GM12878 (cell line): Measurements from ENCODE around the gene TRIM61. TPM values are rescaled to one million over a fixed set of nuclear protein-coding genes. Genes with fewer than 3 reads are reported as not detected.

Experiments
- BCLAF1 ChIP-seq: fragments of 450-650 bp; IDR thresholded peaks from 2 replicates; pipeline ENCODE4 v1.6.1; 2017; ENCODE audit warnings: antibody characterized with exemption, mild to moderate bottlenecking, moderate library complexity
- CREB1 ChIP-seq: IDR thresholded peaks from 2 replicates; pipeline ENCODE4 v1.6.1; 2012; ENCODE audit warnings: low read depth, mild to moderate bottlenecking, inconsistent platforms
- EED ChIP-seq: sonication (generic); IDR thresholded peaks from 2 replicates; pipeline ENCODE4 v1.6.1; 2016; ENCODE audit warnings: antibody characterized with exemption, low read depth
- IRF3 ChIP-seq: fragments of 450-650 bp; IDR thresholded peaks from 2 replicates; pipeline ENCODE4 v1.6.1; 2014; ENCODE audit warnings: mild to moderate bottlenecking
- JUNB ChIP-seq: IDR thresholded peaks from 2 replicates; pipeline ENCODE4 v1.6.1; 2016; ENCODE audit warnings: antibody characterized with exemption, mild to moderate bottlenecking
- KLF5 ChIP-seq: fragments of 450-650 bp; IDR thresholded peaks from 2 replicates; pipeline ENCODE4 v1.6.1; 2014; ENCODE audit warnings: mild to moderate bottlenecking; ENCODE audit not compliant: partially characterized antibody
- MEF2A ChIP-seq: IDR thresholded peaks from 2 replicates; pipeline ENCODE4 v1.6.1; 2011; ENCODE audit warnings: low read depth, mild to moderate bottlenecking, low read length, moderate library complexity; ENCODE audit not compliant: insufficient read depth
- NKRF ChIP-seq: fragments of 450-650 bp; conservative IDR thresholded peaks from 2 replicates; pipeline ENCODE4 v1.6.1; 2017; ENCODE audit warnings: mild to moderate bottlenecking, moderate library complexity
- PML ChIP-seq: IDR thresholded peaks from 2 replicates; pipeline ENCODE4 v1.6.1; 2012; ENCODE audit warnings: low read length, inconsistent platforms
- POLR2A ChIP-seq: IDR thresholded peaks from 2 replicates; pipeline ENCODE4 v1.6.1; 2011; ENCODE audit warnings: low read depth, mild to moderate bottlenecking, low read length
- POLR2AphosphoS2 ChIP-seq: IDR thresholded peaks from 2 replicates; pipeline ENCODE4 v1.6.1; 2011; ENCODE audit warnings: low read depth, mild to moderate bottlenecking, low read length, improper control_type of control experiment, moderate library complexity
- RAD21 ChIP-seq: IDR thresholded peaks from 2 replicates; pipeline ENCODE4 v1.6.1; 2011; ENCODE audit warnings: mild to moderate bottlenecking, low read depth, low read length, moderate library complexity; ENCODE audit not compliant: insufficient read depth
- RELB ChIP-seq: fragments of 450-650 bp; IDR thresholded peaks from 2 replicates; pipeline ENCODE4 v1.6.1; 2017; ENCODE audit warnings: low read depth, mild to moderate bottlenecking, moderate library complexity
- SPI1 ChIP-seq: IDR thresholded peaks from 2 replicates; pipeline ENCODE4 v1.6.1; 2011; ENCODE audit warnings: low read depth, mild to moderate bottlenecking, low read length, moderate library complexity, borderline replicate concordance; ENCODE audit not compliant: insufficient read depth
- STAT1 ChIP-seq: fragments of 450-650 bp; conservative IDR thresholded peaks from 2 replicates; pipeline ENCODE4 v1.6.1; 2014; ENCODE audit warnings: antibody characterized with exemption, mild to moderate bottlenecking
- SUZ12 ChIP-seq: fragments of 200-600 bp; sonication (generic); IDR thresholded peaks from one replicate; pipeline ENCODE4 v1.6.1; 2018; ENCODE audit warnings: antibody characterized with exemption, mild to moderate bottlenecking; ENCODE audit not compliant: unreplicated experiment
- TAF1 ChIP-seq: IDR thresholded peaks from 2 replicates; pipeline ENCODE4 v1.6.1; 2011; ENCODE audit warnings: mild to moderate bottlenecking, low read depth, low read length, borderline replicate concordance
- TCF3 ChIP-seq: IDR thresholded peaks from 2 replicates; pipeline ENCODE4 v1.6.1; 2012; ENCODE audit warnings: low read depth, mild to moderate bottlenecking, low read length, borderline replicate concordance; ENCODE audit not compliant: insufficient read depth
- USF2 ChIP-seq: IDR thresholded peaks from 2 replicates; pipeline ENCODE4 v1.6.1; 2011; ENCODE audit warnings: low read depth, low read length, improper control_type of control experiment, borderline replicate concordance
- ZNF24 ChIP-seq: fragments of 450-650 bp; IDR thresholded peaks from 2 replicates; pipeline ENCODE4 v1.6.1; 2017; ENCODE audit warnings: antibody characterized with exemption, mild to moderate bottlenecking
- polyA plus RNA-seq, 11 experiments: library from polyadenylated mRNA; depleted of rRNA in 4 of 11; unstranded in 6 of 11; stranded (reverse) in 5 of 11; fragments of >200 nt; fragmentation: Nextera tagmentation in 4 of 11; fragmentation: Illumina TruSeq in 1 of 11; extraction: Ambion mirVana in 4 of 11; extraction: Trizol in 1 of 11; gene quantifications; 1 replicate in 1 of 11; 2 replicates in 10 of 11; pipeline versions ENCODE4 v1.2.1 to v1.2.3, GENCODE V29; 2011 to 2016; ENCODE audit warnings: inconsistent platforms in 2 of 11, missing spikeins in 2 of 11, low read depth in 1 of 11
- total RNA-seq, 4 experiments: library from RNA; depleted of rRNA in 3 of 4; stranded (reverse); fragments of >200 nt in 3 of 4; fragmentation: Illumina TruSeq in 1 of 4; extraction: Trizol in 1 of 4; gene quantifications; 2 replicates each; pipeline versions ENCODE4 v1.2.1 to v1.2.3, GENCODE V29; 2013 to 2021

The TRIM61 gene
- total and polyA plus RNA-seq, 10 of the 15 experiments (the other 5 are each of a cell fraction or from before 2014, with no cell fraction given), result 3.2 to 10.9 (median 5.7) TPM

GRCh38 chr4:164956766-164957643, 20.5 kb downstream of the TRIM61 start (continued):
- peak; percentile 27; the same call in 1 of the 2 replicates for TF ChIP-seq RELB
- TF ChIP-seq NKRF, result no peak
- no peak for TF ChIP-seq SPI1
- TF ChIP-seq POLR2A, result peak; percentile 94; the same call in 1 of the 2 replicates
- TF ChIP-seq POLR2AphosphoS2, result peak; percentile 81
- TF ChIP-seq CREB1, result peak; percentile 72
- TF ChIP-seq USF2, result no peak
- TF ChIP-seq BCLAF1, result no peak
- TF ChIP-seq MEF2A, result no peak
- peak; percentile 76; the same call in 1 of the 2 replicates for TF ChIP-seq TAF1
- no peak for TF ChIP-seq SUZ12
- no peak for TF ChIP-seq JUNB
- TF ChIP-seq TCF3, result no peak
- TF ChIP-seq ZNF24, result 0 out of 2 replicates have a peak, but pooled peaks have one; percentile 6
- TF ChIP-seq PML, result peak; percentile 80
- no peak for TF ChIP-seq KLF5
- no peak for TF ChIP-seq RAD21
- TF ChIP-seq IRF3, result no peak
- TF ChIP-seq STAT1, result no peak
- no peak for TF ChIP-seq EED
